Trophoblast cell (in vitro differentiated cells and primary cell): ENCODE data around the gene MN1.

Source experiments
- DNase-seq, 2 donors: peaks; one replicate each; pipeline ENCODE4 v3.0.0-alpha.2; 2016
- H2AFZ ChIP-seq: 2 replicates; pipeline ENCODE4 v1.6.1; 2013; ENCODE audit warnings: low read length, moderate library complexity, mild to moderate bottlenecking; ENCODE audit not compliant: insufficient read depth, poor library complexity
- H2AK5ac ChIP-seq: 2 replicates; pipeline ENCODE4 v1.6.1; 2013; ENCODE audit warnings: mild to moderate bottlenecking, low read length
- H2BK120ac ChIP-seq: 2 replicates; pipeline ENCODE4 v1.6.1; 2013; ENCODE audit warnings: low read length, mild to moderate bottlenecking, moderate library complexity; ENCODE audit not compliant: insufficient read depth, poor library complexity
- H2BK12ac ChIP-seq: 2 replicates; pipeline ENCODE4 v1.6.1; 2013; ENCODE audit warnings: mild to moderate bottlenecking, low read length, moderate library complexity
- H2BK5ac ChIP-seq: 2 replicates; pipeline ENCODE4 v1.6.1; 2013; ENCODE audit warnings: low read length, low read depth, moderate library complexity, mild to moderate bottlenecking; ENCODE audit not compliant: poor library complexity
- H3K14ac ChIP-seq: 2 replicates; pipeline ENCODE4 v1.6.1; 2013; ENCODE audit warnings: mild to moderate bottlenecking, low read length
- H3K18ac ChIP-seq: 2 replicates; pipeline ENCODE4 v1.6.1; 2013; ENCODE audit warnings: mild to moderate bottlenecking, low read length
- H3K23ac ChIP-seq: 2 replicates; pipeline ENCODE4 v1.6.1; 2013; ENCODE audit warnings: low read length
- H3K27ac ChIP-seq: 2 replicates; pipeline ENCODE4 v1.5.1; 2013; ENCODE audit warnings: low read depth, mild to moderate bottlenecking, inconsistent platforms, low read length, moderate library complexity
- H3K27me3 ChIP-seq: 2 replicates; pipeline ENCODE4 v1.6.1; 2013; ENCODE audit warnings: inconsistent platforms, mild to moderate bottlenecking, low read length, moderate library complexity; ENCODE audit not compliant: insufficient read depth
- H3K36me3 ChIP-seq, 2 experiments: 1 replicate in 1 of 2; 2 replicates in 1 of 2; pipeline ENCODE4 v1.6.1; 2013; ENCODE audit warnings: low read length in 2 of 2, mild to moderate bottlenecking in 2 of 2, moderate library complexity in 1 of 2; ENCODE audit not compliant: insufficient read depth in 2 of 2, control insufficient read depth in 1 of 2
- H3K4ac ChIP-seq: 2 replicates; pipeline ENCODE4 v1.6.1; 2013; ENCODE audit warnings: low read depth, mild to moderate bottlenecking, low read length, moderate library complexity
- H3K4me1 ChIP-seq, 2 experiments: 1 replicate in 1 of 2; 2 replicates in 1 of 2; pipeline ENCODE4 v1.6.1; 2013; ENCODE audit warnings: low read length in 2 of 2, mild to moderate bottlenecking in 2 of 2, moderate library complexity in 1 of 2; ENCODE audit not compliant: insufficient read depth in 2 of 2, control insufficient read depth in 1 of 2
- H3K4me2 ChIP-seq: 2 replicates; pipeline ENCODE4 v1.6.1; 2013; ENCODE audit warnings: inconsistent platforms, mild to moderate bottlenecking, low read length, moderate library complexity
- H3K4me3 ChIP-seq: 2 replicates; pipeline ENCODE4 v1.5.1; 2013; ENCODE audit warnings: mild to moderate bottlenecking, low read depth, low read length, inconsistent platforms
- H3K79me1 ChIP-seq: one replicate; pipeline ENCODE4 v1.6.1; 2013; ENCODE audit warnings: low read length
- H3K79me2 ChIP-seq: 2 replicates; pipeline ENCODE4 v1.6.1; 2013; ENCODE audit warnings: low read length, mild to moderate bottlenecking; ENCODE audit not compliant: control insufficient read depth, insufficient read depth, poor library complexity
- H3K9ac ChIP-seq: 2 replicates; pipeline ENCODE4 v1.6.1; 2013; ENCODE audit warnings: mild to moderate bottlenecking, low read length
- H3K9me3 ChIP-seq: 2 replicates; pipeline ENCODE4 v1.6.1; 2013; ENCODE audit warnings: low read depth, mild to moderate bottlenecking, control low read depth, inconsistent platforms, low read length; ENCODE audit not compliant: insufficient read depth
- H4K12ac ChIP-seq: 2 replicates; pipeline ENCODE4 v1.6.1; 2013; ENCODE audit warnings: low read depth, mild to moderate bottlenecking, low read length, moderate library complexity
- H4K8ac ChIP-seq: 2 replicates; pipeline ENCODE4 v1.6.1; 2013; ENCODE audit warnings: low read depth, mild to moderate bottlenecking, low read length, moderate library complexity
- H4K91ac ChIP-seq: one replicate; pipeline ENCODE4 v1.6.1; 2013; ENCODE audit warnings: low read depth, mild to moderate bottlenecking, low read length, moderate library complexity
- WGBS: extraction: QIAGEN DNeasy Blood & Tissue Kit; methylation state at CpG from one replicate; pipeline ENCODE4 v1.1.7; 2013; ENCODE audit warnings: missing lambda C conversion rate; ENCODE audit not compliant: insufficient read length, insufficient coverage; ENCODE audit errors: extremely low coverage; 5-methylcytosine and 5-hydroxymethylcytosine counted together

The MN1 gene

GRCh38 chr22:27699383-27700019, 102.1 kb downstream of the MN1 start:
- H3K4me1 ChIP-seq: no peaks in the 10 kb centered on the region
- no peak overlapping the region for H3K27ac ChIP-seq
- WGBS: no CpG with 5 or more reads among the region's 10 CpGs
- H2BK120ac ChIP-seq: no peak overlapping the region
- no peaks in the 10 kb centered on the region for H3K79me2 ChIP-seq
- no peak overlapping the region for H3K9ac ChIP-seq
- H3K23ac ChIP-seq: no peak overlapping the region
- no peaks in the 10 kb centered on the region for H3K27me3 ChIP-seq
- H3K18ac ChIP-seq: no peak overlapping the region
- no peaks in the 10 kb centered on the region for H3K36me3 ChIP-seq
- no peak overlapping the region for H2AFZ ChIP-seq
- H3K9me3 ChIP-seq: peaks cover 15% of the 10 kb centered on the region
- DNase-seq: no peak
- no peak overlapping the region for H2AK5ac ChIP-seq
- H3K79me1 ChIP-seq: no peaks in the 10 kb centered on the region
- H3K4me3 ChIP-seq: no peak overlapping the region
- H2BK5ac ChIP-seq: no peak overlapping the region
- H4K12ac ChIP-seq: no peak overlapping the region
- no peak overlapping the region for H3K14ac ChIP-seq
- no peak overlapping the region for H2BK12ac ChIP-seq
- no peak overlapping the region for H3K4ac ChIP-seq
- no peak overlapping the region for H4K8ac ChIP-seq
- no peak overlapping the region for H4K91ac ChIP-seq
- H3K4me2 ChIP-seq: no peak overlapping the region

- Histone ChIP-seq H3K23ac (no peak overlapping the region), H3K27me3 (no peaks in the 10 kb centered on the region), H3K18ac (no peak overlapping the region), H4K12ac (no peak overlapping the region), H3K79me1 (no peaks in the 10 kb centered on the region), H4K91ac (no peak overlapping the region), H3K9me3 (peaks cover 15% of the 10 kb centered on the region), H3K4ac (no peak overlapping the region), H3K9ac (no peak overlapping the region), H3K27ac (no peak overlapping the region), H3K4me2 (no peak overlapping the region), H3K14ac (no peak overlapping the region), H3K79me2 (no peaks in the 10 kb centered on the region), H3K4me3 (no peak overlapping the region), H3K4me1 (no peaks in the 10 kb centered on the region), H2BK5ac (no peak overlapping the region), H2BK12ac (no peak overlapping the region), H2BK120ac (no peak overlapping the region), H3K36me3 (no peaks in the 10 kb centered on the region), H4K8ac (no peak overlapping the region), H2AK5ac (no peak overlapping the region), H2AFZ (no peak overlapping the region)
- no peak for DNase-seq
- WGBS: no CpG with 5 or more reads among the region's 5 CpGs
Observed at GRCh38 chr22:27698813-27699212, 102.7 kb downstream of the MN1 start.
